Lower leg skin (tissue), 3 donors: ENCODE data around the gene MOGAT2.

Experiments
- CTCF ChIP-seq, 3 donors: fragments of 450-650 bp; IDR thresholded peaks; one replicate each; pipeline ENCODE4 v1.5.1; 2016; ENCODE audit warnings: antibody characterized with exemption in 3 of 3, mild to moderate bottlenecking in 3 of 3, moderate library complexity in 2 of 3
- POLR2A ChIP-seq, 2 donors: fragments of 450-650 bp; IDR thresholded peaks; one replicate each; pipeline ENCODE4 v1.6.1; 2016 to 2017; ENCODE audit warnings: antibody characterized with exemption in 2 of 2, mild to moderate bottlenecking in 1 of 2, moderate library complexity in 1 of 2

GRCh38 chr11:75714211-75714610, 3.4 kb upstream of the MOGAT2 start:
- TF ChIP-seq CTCF (IDR thresholded peaks at IDR 0.05) (no peak), POLR2A (IDR thresholded peaks at IDR 0.05) (no peak)
